HG02870 (cell line): Measurements from ENCODE around the gene GOLGA6C.
A peak's percentile ranks its signal among the peaks of the same experiment; 100 is the strongest.
"Not testable (repeated sequence)": the region's sequence is repeated elsewhere in the genome, so short reads cannot be mapped to it uniquely, and the experiment has no call there.

Experiments used
- ATAC-seq: cut with Tn5 transposase; IDR thresholded peaks from one replicate; pipeline ENCODE4 v1.9.1; 2021; ENCODE audit warnings: mild to moderate bottlenecking, moderate library complexity; ENCODE audit not compliant: unreplicated experiment

GOLGA6C gene

GRCh38 chr15:75248991-75249390, 9.1 kb upstream of the GOLGA6C start:
- not testable (repeated sequence) for ATAC-seq

GRCh38 chr15:75249726-75250125, 8.4 kb upstream of the GOLGA6C start:
- no peak for ATAC-seq

- ATAC-seq, result not testable (repeated sequence)
These were observed 6.8 kb upstream of the GOLGA6C start for GRCh38 chr15:75251343-75251742.

- ATAC-seq, result not testable (repeated sequence)
These were observed 5.8 kb upstream of the GOLGA6C start for GRCh38 chr15:75252285-75252684.

- not testable (repeated sequence) for ATAC-seq
These were observed 648 bp downstream of the GOLGA6C start for GRCh38 chr15:75258620-75259343.

- ATAC-seq, result not testable (repeated sequence)
These were observed 1.7 kb downstream of the GOLGA6C start for GRCh38 chr15:75259873-75260272.

- not testable (repeated sequence) for ATAC-seq
These were observed 15.7 kb downstream of the GOLGA6C start for GRCh38 chr15:75273751-75274359.

GRCh38 chr15:75274509-75275107, 16.5 kb downstream of the GOLGA6C start:
- peak; percentile 84 for ATAC-seq

GRCh38 chr15:75275617-75276016, 17.5 kb downstream of the GOLGA6C start:
- not testable (repeated sequence) for ATAC-seq

- ATAC-seq, result not testable (repeated sequence)
These were observed 20.4 kb downstream of the GOLGA6C start for GRCh38 chr15:75278497-75278896.

- not testable (repeated sequence) for ATAC-seq
These were observed 24.4 kb downstream of the GOLGA6C start, which contains the start of gene GOLGA6D for GRCh38 chr15:75282572-75282971. TSS of gene GOLGA6D (plus strand) at chr15:75282835. CDS start at chr15:75282876, 41 bp downstream.

- not testable (repeated sequence) for ATAC-seq
These were observed 26.0 kb downstream of the GOLGA6C start for GRCh38 chr15:75284152-75284551.

GRCh38 chr15:75293660-75294059, 35.5 kb downstream of the GOLGA6C start:
- not testable (repeated sequence) for ATAC-seq

- ATAC-seq, result not testable (repeated sequence)
These were observed 40.6 kb downstream of the GOLGA6C start for GRCh38 chr15:75298541-75299310.

GRCh38 chr15:75299311-75299688, 41.2 kb downstream of the GOLGA6C start:
- ATAC-seq, result not testable (repeated sequence)

- not testable (repeated sequence) for ATAC-seq
These were observed 41.9 kb downstream of the GOLGA6C start for GRCh38 chr15:75300026-75300425.

- no peak for ATAC-seq
These were observed 44.2 kb downstream of the GOLGA6C start for GRCh38 chr15:75302318-75302717.

- ATAC-seq, result not testable (repeated sequence)
These were observed 44.6 kb downstream of the GOLGA6C start for GRCh38 chr15:75302753-75303152.

- ATAC-seq, result no peak
These were observed 48.1 kb downstream of the GOLGA6C start for GRCh38 chr15:75306188-75306587.

- ATAC-seq, result no peak
These were observed 49.8 kb downstream of the GOLGA6C start for GRCh38 chr15:75307778-75308390.

- no peak for ATAC-seq
These were observed 51.6 kb downstream of the GOLGA6C start for GRCh38 chr15:75309711-75310110.
